Colonic mucosa (tissue), 4 donors: ENCODE measurements around the gene ISCA2. TPM values are rescaled to one million over a fixed set of nuclear protein-coding genes. Genes with fewer than 3 reads are reported as not detected.

Experiments
- DNase-seq: peaks from one replicate; pipeline ENCODE4 v3.0.0-alpha.2; 2020
- H3K27ac ChIP-seq: fragments of 200-600 bp; one replicate; pipeline ENCODE4 v1.8.0; 2021
- H3K27me3 ChIP-seq: fragments of 200-600 bp; one replicate; pipeline ENCODE4 v1.8.0; 2021
- H3K36me3 ChIP-seq: fragments of 200-600 bp; one replicate; pipeline ENCODE4 v1.8.0; 2021
- H3K4me1 ChIP-seq: fragments of 200-600 bp; one replicate; pipeline ENCODE4 v1.8.0; 2021; ENCODE audit warnings: mild to moderate bottlenecking
- H3K4me3 ChIP-seq: fragments of 200-600 bp; one replicate; pipeline ENCODE4 v1.8.0; 2021
- H3K9ac ChIP-seq, 2 donors: one replicate each; pipeline ENCODE4 v1.7.0; 2013; ENCODE audit warnings: control low read depth in 2 of 2, low read depth in 2 of 2, low read length in 2 of 2
- H3K9me3 ChIP-seq: fragments of 200-600 bp; one replicate; pipeline ENCODE4 v1.8.0; 2021
- intact Hi-C: fragments of 100-400 bp; cut with DNase I; formaldehyde crosslinking; loops from one replicate; pipeline ENCODE4 v1.14.1; 2022
- total RNA-seq, 2 donors: library from RNA; stranded (reverse); fragmentation: NEBNext Ultra II Directional in 1 of 2; extraction: Animal tissue kit (Norgen Biotek cat#: 25700) in 1 of 2; gene quantifications; one replicate each; pipeline ENCODE4 v1.2.1, GENCODE V29; 2021
- TF ChIP-seq, protein P1 (sequence below): fragments of 200-600 bp; IDR thresholded peaks from one replicate; pipeline ENCODE4 v1.8.0; 2022; ENCODE audit warnings: antibody characterized with exemption, mild to moderate bottlenecking
- donor health status: healthy.
- donor health status: DM: no; HTN: no; CAD: no.
- donor health status: DM: no; HTN: no; CAD: no.

The ISCA2 gene
- total RNA-seq, 2 donors from 2014 or later, result 42.0 to 43.1 TPM

- Histone ChIP-seq H3K9me3 (no peaks in the 10 kb centered on the region), H3K4me3 (no peak overlapping the region), H3K27me3 (no peaks in the 10 kb centered on the region), H3K4me1 (no peaks in the 10 kb centered on the region), H3K27ac (no peak overlapping the region), H3K9ac (no peak overlapping the region), H3K36me3 (no peaks in the 10 kb centered on the region)
- intact Hi-C loops, result no loop called here
- TF ChIP-seq, protein P1, sequence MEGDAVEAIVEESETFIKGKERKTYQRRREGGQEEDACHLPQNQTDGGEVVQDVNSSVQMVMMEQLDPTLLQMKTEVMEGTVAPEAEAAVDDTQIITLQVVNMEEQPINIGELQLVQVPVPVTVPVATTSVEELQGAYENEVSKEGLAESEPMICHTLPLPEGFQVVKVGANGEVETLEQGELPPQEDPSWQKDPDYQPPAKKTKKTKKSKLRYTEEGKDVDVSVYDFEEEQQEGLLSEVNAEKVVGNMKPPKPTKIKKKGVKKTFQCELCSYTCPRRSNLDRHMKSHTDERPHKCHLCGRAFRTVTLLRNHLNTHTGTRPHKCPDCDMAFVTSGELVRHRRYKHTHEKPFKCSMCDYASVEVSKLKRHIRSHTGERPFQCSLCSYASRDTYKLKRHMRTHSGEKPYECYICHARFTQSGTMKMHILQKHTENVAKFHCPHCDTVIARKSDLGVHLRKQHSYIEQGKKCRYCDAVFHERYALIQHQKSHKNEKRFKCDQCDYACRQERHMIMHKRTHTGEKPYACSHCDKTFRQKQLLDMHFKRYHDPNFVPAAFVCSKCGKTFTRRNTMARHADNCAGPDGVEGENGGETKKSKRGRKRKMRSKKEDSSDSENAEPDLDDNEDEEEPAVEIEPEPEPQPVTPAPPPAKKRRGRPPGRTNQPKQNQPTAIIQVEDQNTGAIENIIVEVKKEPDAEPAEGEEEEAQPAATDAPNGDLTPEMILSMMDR, result no peak
- DNase-seq, result no peak
Measured at GRCh38 chr14:74511966-74512830, 18.6 kb downstream of the ISCA2 start.

DNA sequence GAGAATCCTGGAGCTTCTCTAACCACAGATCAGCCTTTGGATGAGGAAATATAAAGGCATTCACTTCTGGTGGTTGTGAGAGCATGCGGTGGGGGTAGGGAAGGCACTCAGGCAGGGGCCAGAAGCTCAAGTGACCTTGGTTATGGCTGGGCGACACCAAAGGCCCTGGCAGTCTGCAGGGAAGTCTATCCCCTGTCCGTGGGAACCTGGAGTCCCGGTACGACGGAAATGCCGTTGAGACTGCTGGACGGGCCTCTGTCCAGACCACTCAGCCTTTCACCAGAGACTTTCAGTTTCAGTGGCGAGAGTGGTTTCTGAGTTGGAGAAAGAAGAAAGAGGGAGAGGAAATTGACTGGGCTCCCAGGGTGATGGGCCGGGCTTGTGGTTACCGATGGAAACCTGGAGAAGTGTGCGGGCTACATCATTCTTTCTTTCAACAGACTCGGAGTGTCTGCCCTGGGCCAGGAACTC, 20.9 kb downstream of the ISCA2 start:
- Histone ChIP-seq H3K4me3 (no peak overlapping the region), H3K9me3 (no peaks in the 10 kb centered on the region), H3K9ac (no peak overlapping the region), H3K27ac (no peak overlapping the region), H3K36me3 (no peaks in the 10 kb centered on the region), H3K4me1 (no peaks in the 10 kb centered on the region), H3K27me3 (no peaks in the 10 kb centered on the region)
- intact Hi-C loops, result no loop called here
- DNase-seq, result no peak
- TF ChIP-seq, protein P1, result no peak

GRCh38 chr14:74515891-74516412, 22.4 kb downstream of the ISCA2 start:
- Histone ChIP-seq H3K4me1 (no peaks in the 10 kb centered on the region), H3K9ac (no peak overlapping the region), H3K27ac (no peak overlapping the region), H3K4me3 (no peak overlapping the region), H3K36me3 (no peaks in the 10 kb centered on the region), H3K27me3 (no peaks in the 10 kb centered on the region), H3K9me3 (no peaks in the 10 kb centered on the region)
- TF ChIP-seq, protein P1, result no peak
- intact Hi-C loops, result no loop called here
- no peak for DNase-seq

- intact Hi-C loops, result no loop called here
- no peaks in the 10 kb centered on the region for H3K36me3 ChIP-seq
- TF ChIP-seq, protein P1, result no peak
- H3K4me1 ChIP-seq, result no peaks in the 10 kb centered on the region
- H3K9ac ChIP-seq, result no peak overlapping the region
- no peak overlapping the region for H3K4me3 ChIP-seq
- no peak for DNase-seq
- no peaks in the 10 kb centered on the region for H3K9me3 ChIP-seq
- H3K27ac ChIP-seq, result no peak overlapping the region
- H3K27me3 ChIP-seq, result no peaks in the 10 kb centered on the region
Measured at GRCh38 chr14:74516451-74517160, 23.0 kb downstream of the ISCA2 start.

DNA sequence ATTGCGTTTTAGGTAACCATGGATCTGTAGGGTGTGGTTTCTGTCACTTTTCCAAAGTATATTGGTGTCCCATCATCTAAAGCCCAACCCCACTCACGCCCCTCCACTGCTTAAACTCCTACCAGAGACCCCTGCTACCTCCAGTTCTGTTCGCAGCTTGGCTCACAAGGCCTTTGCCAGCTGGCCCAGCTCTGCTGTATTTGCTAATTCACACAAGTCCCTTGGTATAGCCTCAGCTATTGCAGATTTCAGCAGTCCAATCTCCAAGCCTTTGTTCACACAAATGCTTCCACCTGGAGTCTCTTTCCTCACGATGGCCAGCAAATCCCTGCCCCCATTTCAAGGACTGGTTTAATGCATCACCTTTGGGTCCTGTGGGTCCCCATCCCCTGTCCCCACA, 24.2 kb downstream of the ISCA2 start:
- no peak for DNase-seq
- no peak overlapping the region for H3K9ac ChIP-seq
- H3K27me3 ChIP-seq, result no peaks in the 10 kb centered on the region
- no peaks in the 10 kb centered on the region for H3K4me1 ChIP-seq
- H3K9me3 ChIP-seq, result no peaks in the 10 kb centered on the region
- no peak overlapping the region for H3K4me3 ChIP-seq
- TF ChIP-seq, protein P1, result no peak
- no peaks in the 10 kb centered on the region for H3K36me3 ChIP-seq
- H3K27ac ChIP-seq, result no peak overlapping the region
- intact Hi-C loops, result no loop called here
